Activated CD4-positive, alpha-beta T cell treated with anti-CD3 and anti-CD28 coated beads, Interleukin-2, amount 10 ng/mL, durations not matched to agents 24 days and 14 days (primary cell): ENCODE results near the gene SF3B5. TPM values are rescaled to one million over a fixed set of nuclear protein-coding genes. Genes with fewer than 3 reads are reported as not detected.
"Not testable (repeated sequence)": the region's sequence is repeated elsewhere in the genome, so short reads cannot be mapped to it uniquely, and the experiment has no call there.

Experiments
- DNase-seq: peaks from one replicate; pipeline ENCODE4 v3.0.0; 2022
- H3K27ac Mint-ChIP-seq: one replicate; pipeline ENCODE4 v1.8.0; 2022; ENCODE audit warnings: mild to moderate bottlenecking, mixed read lengths
- H3K27me3 Mint-ChIP-seq: one replicate; pipeline ENCODE4 v1.8.0; 2022; ENCODE audit warnings: mixed read lengths
- H3K36me3 Mint-ChIP-seq: one replicate; pipeline ENCODE4 v1.8.0; 2022; ENCODE audit warnings: low read depth, mild to moderate bottlenecking, mixed read lengths
- H3K4me1 Mint-ChIP-seq: one replicate; pipeline ENCODE4 v1.8.0; 2021; ENCODE audit warnings: mixed read lengths
- H3K4me3 Mint-ChIP-seq: one replicate; pipeline ENCODE4 v1.8.0; 2022; ENCODE audit warnings: mild to moderate bottlenecking, moderate library complexity, mixed read lengths
- H3K9me3 Mint-ChIP-seq: one replicate; pipeline ENCODE4 v1.8.0; 2021; ENCODE audit warnings: mixed read lengths
- intact Hi-C: fragments of 100-400 bp; cut with micrococcal nuclease; formaldehyde crosslinking; loops from one replicate; pipeline ENCODE4 v1.15.1; 2023
- total RNA-seq: library from RNA; stranded (reverse); gene quantifications from 2 replicates; pipeline ENCODE4 v1.2.3, GENCODE V29; 2022

SF3B5 gene
- total RNA-seq: 214 and 217 TPM in 2 replicates

DNA sequence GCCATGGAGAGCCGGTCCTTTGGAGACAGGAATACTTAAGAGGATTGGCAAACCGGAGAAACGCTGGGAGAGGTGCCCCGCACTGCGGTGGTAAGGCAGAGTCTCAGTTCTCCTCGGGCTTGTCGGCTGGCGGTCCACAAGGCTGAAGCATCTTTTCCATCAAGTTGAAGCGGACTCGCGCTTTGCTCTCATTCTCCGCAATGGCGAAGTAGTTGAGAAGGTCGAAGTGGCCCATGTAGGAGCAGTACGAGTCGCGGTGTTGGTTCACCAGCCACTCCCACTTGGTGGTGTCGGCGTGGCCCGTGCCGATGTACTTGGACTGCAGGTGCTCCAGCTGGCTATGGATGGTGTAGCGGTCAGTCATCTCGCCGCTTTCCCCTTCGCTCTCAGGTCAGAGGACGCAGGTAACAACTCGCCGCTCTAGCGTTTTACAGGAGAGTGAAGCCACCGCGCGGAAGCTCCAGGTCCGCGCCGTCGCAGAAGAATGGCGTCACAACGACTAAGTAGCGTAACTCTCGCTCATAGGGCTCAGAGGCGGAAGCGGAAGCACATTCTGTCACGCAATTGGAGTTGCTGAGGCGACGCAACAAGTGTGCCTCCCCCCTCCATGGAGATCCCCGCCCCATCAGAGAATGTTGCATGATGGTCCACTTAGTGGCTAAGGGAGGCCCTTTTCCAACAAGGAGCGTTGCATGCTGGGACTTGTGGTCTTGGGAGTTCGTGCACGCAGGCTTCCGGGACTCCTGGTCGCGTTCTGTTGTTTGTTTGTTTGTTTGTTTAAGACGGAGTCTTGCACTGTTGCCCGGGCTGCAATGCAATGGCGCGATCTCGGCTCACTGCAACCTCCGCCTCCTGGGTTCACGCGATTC is at the start of gene SF3B5:
SF3B5 (minus strand) TSS at position 440 of the 869 bp plus-strand sequence; CDS start at position 364, 76 bp downstream.
- Mint-ChIP-seq H3K36me3 (peaks cover 12% of the 10 kb centered on the region), H3K27me3 (peaks cover 2% of the 10 kb centered on the region), H3K27ac (peak within 1 kb of the TSS; percentile 92), H3K9me3 (no peaks in the 10 kb centered on the region), H3K4me3 (peak within 1 kb of the TSS; percentile 95), H3K4me1 (peaks cover 26% of the 10 kb centered on the region)
- intact Hi-C loops: loop anchor here (1.0 to 10.0 kb wide), 11 partner anchors 31 to 1951 kb away; partner anchors contain the start of genes ADAT2, LTV1, NMBR and PEX3
- DNase-seq: peak; percentile 99

DNA sequence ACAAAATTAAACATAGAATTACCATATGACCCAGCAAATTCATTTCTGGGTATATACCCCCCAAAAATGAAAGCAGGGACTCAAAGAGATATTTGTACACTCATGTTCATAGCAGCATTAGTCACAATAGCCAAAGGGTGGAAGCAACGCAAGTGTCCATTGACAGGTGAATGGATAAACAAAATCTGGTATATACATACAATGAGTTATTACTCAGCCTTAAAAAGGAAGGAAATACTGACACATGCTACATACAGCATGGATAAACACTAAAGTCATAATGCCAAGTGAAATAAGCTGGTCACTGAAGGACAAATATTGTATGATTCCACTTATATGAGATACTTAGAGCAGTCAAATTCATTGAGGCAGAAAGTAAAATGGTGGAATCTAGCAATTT is 49.6 kb upstream of the SF3B5 start:
- Mint-ChIP-seq H3K4me1 (peaks cover 10% of the 10 kb centered on the region), H3K4me3 (no peak overlapping the region), H3K27me3 (no peaks in the 10 kb centered on the region), H3K27ac (no peak overlapping the region), H3K9me3 (no peaks in the 10 kb centered on the region), H3K36me3 (no peaks in the 10 kb centered on the region)
- peak; percentile 29 for DNase-seq
- intact Hi-C loops: no loop called here

- intact Hi-C loops: no loop called here
Observed at GRCh38 chr6:144143878-144144277, 48.5 kb upstream of the SF3B5 start.

DNA sequence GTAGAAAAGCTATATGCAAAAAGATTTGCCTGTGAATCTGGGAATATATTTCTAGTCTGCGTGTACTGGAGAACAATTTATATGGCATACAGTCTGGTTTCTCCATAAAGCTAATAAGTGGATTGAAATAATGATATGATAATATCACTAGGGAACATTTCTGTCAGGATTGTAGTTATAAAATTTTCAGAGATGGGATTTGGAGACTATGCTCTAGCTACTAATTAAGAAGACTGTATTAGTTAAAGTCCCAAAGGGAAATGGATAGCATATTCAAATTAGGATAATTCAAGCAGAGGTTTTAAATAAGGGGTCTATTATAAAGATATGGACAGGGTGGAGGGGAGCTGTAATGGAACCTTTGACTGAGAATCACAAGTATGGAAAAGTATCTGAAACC is 47.7 kb upstream of the SF3B5 start:
- no peaks in the 10 kb centered on the region for H3K36me3 Mint-ChIP-seq
- no peak for DNase-seq
- intact Hi-C loops: no loop called here
- H3K4me1 Mint-ChIP-seq: peaks cover 6% of the 10 kb centered on the region
- H3K4me3 Mint-ChIP-seq: no peak overlapping the region
- no peaks in the 10 kb centered on the region for H3K9me3 Mint-ChIP-seq
- no peak overlapping the region for H3K27ac Mint-ChIP-seq
- no peaks in the 10 kb centered on the region for H3K27me3 Mint-ChIP-seq

More at GRCh38 chr6:144143878-144144277, 48.5 kb upstream of the SF3B5 start:
- peak; percentile 8 for DNase-seq
- no peaks in the 10 kb centered on the region for H3K27me3 Mint-ChIP-seq
- H3K4me1 Mint-ChIP-seq: peaks cover 7% of the 10 kb centered on the region
- H3K36me3 Mint-ChIP-seq: no peaks in the 10 kb centered on the region
- no peak overlapping the region for H3K4me3 Mint-ChIP-seq
- no peaks in the 10 kb centered on the region for H3K9me3 Mint-ChIP-seq
- no peak overlapping the region for H3K27ac Mint-ChIP-seq

DNA sequence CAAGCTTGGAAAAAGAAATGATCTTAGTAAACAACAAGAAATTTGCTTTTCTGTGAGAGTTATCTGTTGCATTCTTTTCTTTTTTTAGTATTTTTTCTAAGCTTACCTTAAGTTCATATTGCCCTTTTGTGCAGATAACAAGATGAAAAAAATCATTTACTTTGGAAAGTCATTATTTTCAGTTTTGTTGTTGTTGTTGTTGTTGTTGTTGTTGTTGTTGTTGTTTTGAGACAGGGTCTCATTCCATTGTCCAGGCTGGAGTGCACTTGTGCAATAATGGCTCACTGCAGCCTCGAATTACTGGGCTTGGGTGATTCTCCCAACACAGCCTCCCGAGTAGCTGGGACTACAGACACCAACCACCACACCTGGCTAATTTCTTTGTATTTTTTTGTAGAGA is 46.1 kb upstream of the SF3B5 start:
- no peaks in the 10 kb centered on the region for H3K4me1 Mint-ChIP-seq
- H3K27me3 Mint-ChIP-seq: peaks cover 2% of the 10 kb centered on the region
- no peak overlapping the region for H3K4me3 Mint-ChIP-seq
- H3K36me3 Mint-ChIP-seq: no peaks in the 10 kb centered on the region
- H3K27ac Mint-ChIP-seq: no peak overlapping the region
- peak; percentile 19 for DNase-seq
- H3K9me3 Mint-ChIP-seq: no peaks in the 10 kb centered on the region
- intact Hi-C loops: no loop called here

DNA sequence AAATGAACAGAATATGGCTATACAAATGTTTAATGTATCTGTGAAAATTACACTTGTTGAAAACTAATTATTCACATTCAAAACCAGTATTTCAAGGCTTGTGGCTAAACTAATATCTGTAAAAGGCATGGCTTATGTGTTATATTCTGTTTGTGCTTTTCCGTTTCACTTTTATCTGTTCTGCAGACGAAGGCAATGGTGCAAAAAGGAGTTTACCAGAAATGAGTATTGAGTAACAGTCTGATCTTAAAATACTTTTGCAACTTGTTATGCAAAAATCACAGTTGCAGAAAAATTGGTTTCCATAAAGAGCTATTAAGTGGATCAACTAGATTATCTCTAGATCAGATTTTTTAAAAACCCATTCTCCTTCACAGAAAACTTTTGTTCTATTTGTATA is 45.5 kb upstream of the SF3B5 start:
- peaks cover 2% of the 10 kb centered on the region for H3K27me3 Mint-ChIP-seq
- no peaks in the 10 kb centered on the region for H3K9me3 Mint-ChIP-seq
- no peaks in the 10 kb centered on the region for H3K36me3 Mint-ChIP-seq
- intact Hi-C loops: no loop called here
- H3K4me3 Mint-ChIP-seq: no peak overlapping the region
- no peak overlapping the region for H3K27ac Mint-ChIP-seq
- DNase-seq: no peak
- no peaks in the 10 kb centered on the region for H3K4me1 Mint-ChIP-seq

DNA sequence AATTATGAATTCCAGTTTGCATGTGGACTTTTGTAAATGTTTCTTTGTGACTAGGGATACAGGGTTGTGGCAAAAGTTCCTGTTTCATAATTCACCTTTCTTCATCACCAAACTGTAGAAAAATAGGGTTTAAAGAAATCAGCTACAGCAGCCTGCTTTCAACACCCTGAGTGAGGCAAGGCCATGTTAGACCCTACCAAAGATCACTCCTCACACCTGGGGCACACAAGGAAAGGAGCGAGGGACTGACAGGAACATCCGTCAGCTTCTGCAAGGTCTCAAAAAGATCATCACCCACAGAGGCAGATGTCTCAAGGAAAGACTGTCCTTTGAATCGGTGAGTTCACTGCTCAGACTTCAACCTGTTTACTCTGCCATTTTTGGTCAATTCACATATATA is 44.4 kb upstream of the SF3B5 start:
- H3K9me3 Mint-ChIP-seq: no peaks in the 10 kb centered on the region
- intact Hi-C loops: no loop called here
- H3K27ac Mint-ChIP-seq: no peak overlapping the region
- H3K4me3 Mint-ChIP-seq: no peak overlapping the region
- H3K4me1 Mint-ChIP-seq: no peaks in the 10 kb centered on the region
- peak; percentile 46 for DNase-seq
- no peaks in the 10 kb centered on the region for H3K36me3 Mint-ChIP-seq
- H3K27me3 Mint-ChIP-seq: peaks cover 2% of the 10 kb centered on the region

DNA sequence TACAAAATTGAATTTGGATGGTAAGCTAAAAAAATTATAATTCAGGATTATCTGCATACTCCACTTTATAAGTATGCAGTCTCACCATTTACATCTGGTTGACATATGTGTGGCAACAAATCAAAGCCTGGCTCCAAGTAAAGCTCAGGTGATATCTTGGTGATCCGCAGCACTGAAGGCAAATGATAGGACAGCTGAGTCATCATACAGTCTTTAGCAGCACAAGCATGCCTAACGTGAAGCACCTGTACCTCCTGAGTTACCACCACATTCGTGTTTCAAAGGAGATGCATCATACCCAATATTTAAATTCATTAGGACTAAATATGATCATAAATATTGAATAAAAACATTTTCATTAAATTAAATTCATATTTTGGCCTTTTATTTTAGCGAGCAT is 43.2 kb upstream of the SF3B5 start:
- Mint-ChIP-seq H3K36me3 (no peaks in the 10 kb centered on the region), H3K27ac (no peak overlapping the region), H3K9me3 (peaks cover 4% of the 10 kb centered on the region), H3K4me1 (no peaks in the 10 kb centered on the region), H3K4me3 (no peak overlapping the region), H3K27me3 (peaks cover 2% of the 10 kb centered on the region)
- DNase-seq: no peak
- intact Hi-C loops: no loop called here

- H3K4me3 Mint-ChIP-seq: no peak overlapping the region
- H3K36me3 Mint-ChIP-seq: no peaks in the 10 kb centered on the region
- peaks cover 16% of the 10 kb centered on the region for H3K4me1 Mint-ChIP-seq
- DNase-seq: peak; percentile 44
- intact Hi-C loops: no loop called here
- H3K9me3 Mint-ChIP-seq: peaks cover 7% of the 10 kb centered on the region
- H3K27ac Mint-ChIP-seq: no peak overlapping the region
- H3K27me3 Mint-ChIP-seq: peaks cover 2% of the 10 kb centered on the region
Observed at GRCh38 chr6:144134737-144135136, 39.4 kb upstream of the SF3B5 start.

DNA sequence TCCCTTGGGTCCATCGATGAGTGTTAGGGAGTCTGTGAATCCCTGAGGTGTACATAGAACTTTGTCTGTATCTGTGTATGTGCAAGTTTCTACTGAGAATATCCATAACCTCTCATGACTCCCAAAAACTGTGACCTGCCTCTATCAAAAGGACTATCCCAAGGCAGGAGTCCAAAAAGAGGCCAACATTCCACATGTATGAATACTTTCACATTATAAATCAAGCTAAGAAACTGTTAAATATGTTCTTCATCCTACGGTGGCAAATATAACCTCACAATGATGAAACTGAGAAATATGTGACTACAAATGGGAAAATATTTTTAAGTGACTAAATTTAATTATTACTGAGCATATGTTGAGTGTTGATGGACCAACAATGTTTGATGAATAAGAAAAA is 38.8 kb upstream of the SF3B5 start:
- peaks cover 7% of the 10 kb centered on the region for H3K9me3 Mint-ChIP-seq
- H3K36me3 Mint-ChIP-seq: no peaks in the 10 kb centered on the region
- H3K4me1 Mint-ChIP-seq: peaks cover 19% of the 10 kb centered on the region
- peak; percentile 22 for DNase-seq
- no peak overlapping the region for H3K4me3 Mint-ChIP-seq
- H3K27ac Mint-ChIP-seq: no peak overlapping the region
- intact Hi-C loops: no loop called here
- peaks cover 2% of the 10 kb centered on the region for H3K27me3 Mint-ChIP-seq

DNA sequence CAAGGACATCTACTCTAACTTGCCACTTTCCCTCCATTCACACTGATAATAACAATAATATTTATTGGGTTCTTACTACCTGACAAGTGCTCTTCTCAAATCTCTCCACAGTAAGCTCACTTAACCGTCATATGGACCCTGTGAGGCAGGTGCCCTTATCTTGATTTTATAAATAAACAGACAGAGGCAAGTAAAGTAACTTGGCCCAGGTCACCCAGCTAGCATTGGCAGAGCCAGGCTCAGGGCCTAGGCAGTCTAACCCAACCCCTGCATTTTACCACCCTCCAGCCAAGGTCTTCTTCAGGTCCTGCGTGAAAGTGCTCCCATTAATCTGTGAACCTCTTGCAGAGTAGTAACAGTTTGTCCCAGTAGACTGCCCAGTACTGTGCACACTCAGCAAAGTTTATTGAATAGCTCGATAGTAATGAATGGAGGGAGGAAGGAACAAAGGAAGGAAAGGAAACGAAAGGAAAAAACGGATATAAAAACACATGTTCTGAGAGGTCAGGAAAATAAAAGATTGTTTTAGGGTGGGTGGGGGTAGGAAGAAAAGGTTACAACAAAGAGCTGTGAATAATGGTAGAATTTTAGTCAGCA is 38.0 kb upstream of the SF3B5 start:
- Mint-ChIP-seq H3K4me3 (no peak overlapping the region), H3K27ac (no peak overlapping the region), H3K9me3 (peaks cover 7% of the 10 kb centered on the region), H3K4me1 (peaks cover 19% of the 10 kb centered on the region), H3K27me3 (peaks cover 2% of the 10 kb centered on the region), H3K36me3 (no peaks in the 10 kb centered on the region)
- intact Hi-C loops: no loop called here
- DNase-seq: peak; percentile 55

GRCh38 chr6:144132167-144132690 is 36.9 kb upstream of the SF3B5 start:
- DNase-seq, H3K36me3 Mint-ChIP-seq, H3K9me3 Mint-ChIP-seq, H3K27me3 Mint-ChIP-seq, intact Hi-C loops, H3K4me3 Mint-ChIP-seq: not testable (repeated sequence)
- peaks cover 19% of the 10 kb centered on the region for H3K4me1 Mint-ChIP-seq
- peak overlapping the region; percentile 69 for H3K27ac Mint-ChIP-seq

DNA sequence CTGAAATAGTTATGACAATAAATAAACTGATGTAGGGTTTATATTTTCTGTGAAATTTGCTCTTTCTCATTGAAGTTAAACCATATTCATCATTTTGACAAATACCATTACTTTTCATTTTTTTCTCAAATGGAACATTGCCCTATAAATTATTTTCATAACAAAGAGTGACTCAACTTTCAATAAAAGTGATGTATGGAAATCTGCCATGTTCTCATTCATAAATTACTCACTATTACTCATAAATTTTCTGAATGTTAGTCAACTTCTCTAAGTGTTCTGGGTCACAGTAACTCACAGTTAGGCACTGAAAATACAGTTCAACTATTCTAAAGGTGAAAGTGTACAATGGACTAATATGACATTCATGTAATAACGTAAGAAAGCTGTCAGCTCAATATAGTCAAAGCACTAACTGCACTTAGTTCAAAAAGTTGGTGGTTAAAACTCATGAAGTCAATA is 35.9 kb upstream of the SF3B5 start:
- DNase-seq: no peak
- H3K9me3 Mint-ChIP-seq: peaks cover 7% of the 10 kb centered on the region
- H3K27ac Mint-ChIP-seq: peak overlapping the region; percentile 91
- intact Hi-C loops: loop anchor here (1.0 to 2.0 kb wide), 7 partner anchors 20 to 213 kb away; partner anchors contain the start of gene SF3B5
- H3K27me3 Mint-ChIP-seq: no peaks in the 10 kb centered on the region
- H3K36me3 Mint-ChIP-seq: no peaks in the 10 kb centered on the region
- H3K4me3 Mint-ChIP-seq: peak overlapping the region; percentile 57
- H3K4me1 Mint-ChIP-seq: peaks cover 19% of the 10 kb centered on the region

GRCh38 chr6:144129469-144129868 is 34.1 kb upstream of the SF3B5 start:
- H3K27me3 Mint-ChIP-seq: peaks cover 3% of the 10 kb centered on the region
- peaks cover 13% of the 10 kb centered on the region for H3K9me3 Mint-ChIP-seq
- DNase-seq: peak; percentile 37
- H3K4me1 Mint-ChIP-seq: peaks cover 19% of the 10 kb centered on the region
- H3K4me3 Mint-ChIP-seq: no peak overlapping the region
- peak overlapping the region; percentile 40 for H3K27ac Mint-ChIP-seq
- no peaks in the 10 kb centered on the region for H3K36me3 Mint-ChIP-seq
- intact Hi-C loops: no loop called here
